Heart left ventricle (tissue), 13 donors: Measurements from ENCODE around the gene TXNDC2.

Source experiments
- CTCF ChIP-seq, 12 donors: fragments of 200-600 bp; sonication (generic) in 4 of 12; IDR thresholded peaks; one replicate each; pipeline versions ENCODE4 v1.5.0 to v1.8.0; 2018 to 2022; ENCODE audit warnings: antibody characterized with exemption in 12 of 12, mild to moderate bottlenecking in 5 of 12
- POLR2A ChIP-seq, 2 donors: fragments of 450-650 bp; IDR thresholded peaks; one replicate each; pipeline ENCODE4 v1.6.1; 2017; ENCODE audit warnings: antibody characterized with exemption in 2 of 2, mild to moderate bottlenecking in 2 of 2, moderate library complexity in 2 of 2
- donor health status: ischemic (EF 13 %, LVEDD 7.1; RV severe dilation, severe dysfunction).
- donor health status: DM: no; HTN: yes; CAD: no.
- donor health status: DM: no; HTN: no; CAD: no.
- donor health status: ischemic (EF 25% LVEDD 6.9; RV normal size, moderate dysfunction).
- donor health status: ischemic (EF 25% LVEDD 5.7; RV mildly dilated, moderate dysfunction).
- donor health status: ischemic (EF 35%, LVEDD 5.7; RV mildly dilated, moderate dysfunction).
- donor health status: nonischemic (EF 11% LVEDD 7.7; RV severe dilation, severe dysfunction).
- donor health status: DM: yes; HTN: yes; CAD: no.
- donor health status: PGD.
- donor health status: ischemic (EF 29% LVEDD 5.4; RV normal size, mild dysfunction).
- donor health status: nonischemic (EF 23%, LVEDD 6.1; RV moderate dilation, normal function).

GRCh38 chr18:9890957-9891356, 5.2 kb downstream of the TXNDC2 start:
- TF ChIP-seq POLR2A (IDR thresholded peaks at IDR 0.05), result no peak
- TF ChIP-seq CTCF (IDR thresholded peaks at IDR 0.05), result no peak
